ENCODE results near the gene PSORS1C2. TPM values are rescaled to one million over a fixed set of nuclear protein-coding genes. Genes with fewer than 3 reads are reported as not detected.
A peak's percentile ranks its signal among the peaks of the same experiment; 100 is the strongest.

The PSORS1C2 gene
- total RNA-seq, 3 donors from 2014 or later = not detected

- no peaks in the 10 kb centered on the region for H3K9me3 ChIP-seq
- no peak overlapping the region for H3K4me3 ChIP-seq
- H3K36me3 ChIP-seq (ENCODE audit: low read depth) = no peaks in the 10 kb centered on the region
- no peak for DNase-seq
- TF ChIP-seq CTCF (IDR thresholded peaks at IDR 0.05) = no peak
- intact Hi-C loops (cut with DNase I, micrococcal nuclease) = no loop called here
- H3K4me1 ChIP-seq (ENCODE audit: low read depth) = peaks cover 12% of the 10 kb centered on the region
- no peak for ATAC-seq
Observed at GRCh38 chr6:31096656-31097055, 42.2 kb downstream of the PSORS1C2 start.

- ATAC-seq (no peak), DNase-seq (no peak)
- H3K4me1 ChIP-seq (ENCODE audit: low read depth) = peaks cover 14% of the 10 kb centered on the region
- no peaks in the 10 kb centered on the region for H3K36me3 ChIP-seq (ENCODE audit: low read depth)
- no peak for TF ChIP-seq CTCF (IDR thresholded peaks at IDR 0.05)
- H3K4me3 ChIP-seq = no peak overlapping the region
- no peaks in the 10 kb centered on the region for H3K9me3 ChIP-seq
- intact Hi-C loops (cut with DNase I, micrococcal nuclease) = no loop called here
Observed at GRCh38 chr6:31096215-31096614, 42.7 kb downstream of the PSORS1C2 start.

GRCh38 chr6:31094389-31094881 lies 44.4 kb downstream of the PSORS1C2 start:
- intact Hi-C loops (cut with DNase I, micrococcal nuclease) = no loop called here
- no peak overlapping the region for H3K4me3 ChIP-seq
- ATAC-seq = peak; percentile 75
- no peak for TF ChIP-seq CTCF (IDR thresholded peaks at IDR 0.05)
- peak in 1 of 3 donors; percentile 40 for DNase-seq
- no peaks in the 10 kb centered on the region for H3K9me3 ChIP-seq
- H3K4me1 ChIP-seq (ENCODE audit: low read depth) = peaks cover 15% of the 10 kb centered on the region
- H3K36me3 ChIP-seq (ENCODE audit: low read depth) = no peaks in the 10 kb centered on the region

- TF ChIP-seq CTCF (IDR thresholded peaks at IDR 0.05) = no peak
- H3K36me3 ChIP-seq (ENCODE audit: low read depth) = no peaks in the 10 kb centered on the region
- intact Hi-C loops (cut with DNase I, micrococcal nuclease) = no loop called here
- no peak overlapping the region for H3K4me3 ChIP-seq
- peaks cover 15% of the 10 kb centered on the region for H3K4me1 ChIP-seq (ENCODE audit: low read depth)
- no peaks in the 10 kb centered on the region for H3K9me3 ChIP-seq
- DNase-seq = no peak
- peak; percentile 50 for ATAC-seq
Observed at GRCh38 chr6:31092769-31093505, 45.9 kb downstream of the PSORS1C2 start.

GRCh38 chr6:31092238-31092637 lies 46.6 kb downstream of the PSORS1C2 start:
- DNase-seq (no peak), ATAC-seq (no peak)
- intact Hi-C loops (cut with DNase I, micrococcal nuclease) = no loop called here
- TF ChIP-seq CTCF (IDR thresholded peaks at IDR 0.05) = no peak
- H3K36me3 ChIP-seq (ENCODE audit: low read depth) = no peaks in the 10 kb centered on the region
- no peak overlapping the region for H3K4me3 ChIP-seq
- H3K4me1 ChIP-seq (ENCODE audit: low read depth) = peaks cover 14% of the 10 kb centered on the region
- H3K9me3 ChIP-seq = no peaks in the 10 kb centered on the region
